HK-2 (cell line): ENCODE measurements around the gene MARCHF10.
A peak's percentile ranks its signal among the peaks of the same experiment; 100 is the strongest.

Experiments
- DNase-seq: peaks from one replicate; pipeline ENCODE4 v3.0.0-alpha.2; 2018; ENCODE audit not compliant: unreplicated experiment

MARCHF10 gene

DNA sequence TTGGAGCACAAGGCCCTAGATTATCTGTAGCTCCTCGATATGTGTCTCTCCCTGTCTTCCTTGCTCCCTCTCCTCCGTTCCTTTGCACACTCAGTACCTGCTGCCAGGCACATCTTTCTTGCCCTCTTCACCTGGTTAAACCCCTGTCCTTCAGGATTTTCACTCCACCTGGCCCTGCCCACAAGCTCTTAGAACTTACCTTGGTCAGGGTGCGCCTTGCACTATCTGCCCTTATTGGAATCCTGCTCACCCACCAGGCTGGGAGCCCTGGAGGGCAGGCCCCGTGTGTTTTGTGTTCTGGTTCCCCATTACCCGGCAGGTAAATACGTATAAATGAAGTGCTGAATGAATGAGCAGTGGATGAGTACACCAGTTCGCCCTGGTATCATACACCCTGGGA, 54.6 kb downstream of the MARCHF10 start:
- DNase-seq, result no peak

DNA sequence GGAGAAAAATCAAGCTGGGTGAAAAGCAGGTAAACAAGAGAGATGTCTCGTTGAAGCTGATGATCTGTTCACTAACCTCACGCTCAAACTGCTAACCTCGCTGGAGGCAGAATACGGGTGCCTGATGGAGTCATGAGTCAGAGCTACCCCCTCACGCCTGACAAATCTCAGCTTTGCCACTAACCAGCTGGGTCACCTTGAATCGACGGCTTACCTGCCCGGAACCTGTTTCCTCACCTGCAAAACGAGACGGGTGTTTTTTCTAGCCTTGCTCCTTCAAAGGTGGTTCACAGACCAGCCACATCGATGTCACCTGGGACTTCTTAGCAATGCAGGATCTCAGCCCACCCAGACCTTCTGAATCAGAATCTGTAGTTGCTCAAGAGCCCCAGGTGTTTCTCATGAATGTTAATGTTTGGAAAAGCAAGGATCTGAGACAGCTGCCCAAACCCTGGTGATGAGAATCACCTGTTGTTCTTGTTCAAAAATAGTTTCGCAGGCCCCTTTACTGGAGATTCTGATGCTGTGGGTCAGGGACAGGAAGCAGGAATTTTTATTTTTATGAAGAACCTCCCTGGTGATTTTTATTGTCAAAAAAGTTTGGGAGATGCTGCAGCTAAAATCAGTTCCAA, 56.9 kb downstream of the MARCHF10 start:
- no peak for DNase-seq

- no peak for DNase-seq
Observed at GRCh38 chr17:62750631-62751051, 57.5 kb downstream of the MARCHF10 start.

DNA sequence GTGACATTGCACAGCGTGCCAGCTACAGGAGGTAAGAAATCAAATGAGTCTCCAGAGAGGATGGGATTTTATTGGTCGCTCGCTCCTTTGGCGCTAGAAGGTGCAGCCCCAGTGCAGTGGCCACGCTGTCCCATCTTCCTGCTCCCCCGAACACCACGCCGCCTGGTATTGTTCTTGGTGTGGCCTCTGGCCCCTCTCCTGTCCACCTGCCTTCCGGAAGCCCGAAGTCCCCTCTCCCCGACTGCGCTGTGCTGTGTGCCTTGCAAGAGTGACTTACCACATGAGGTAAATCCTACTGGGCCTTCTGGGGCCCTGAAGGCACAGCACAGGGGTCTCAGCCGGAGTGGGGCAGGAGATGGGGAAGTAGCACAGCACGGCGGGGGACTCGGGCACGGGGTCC, 58.2 kb downstream of the MARCHF10 start:
- no peak for DNase-seq

GRCh38 chr17:62746941-62747340, 61.2 kb downstream of the MARCHF10 start:
- no peak for DNase-seq

GRCh38 chr17:62745806-62746205, 62.3 kb downstream of the MARCHF10 start:
- DNase-seq, result no peak

GRCh38 chr17:62744259-62744658, 63.9 kb downstream of the MARCHF10 start:
- no peak for DNase-seq

- no peak for DNase-seq
Observed at GRCh38 chr17:62741290-62741689, 66.8 kb downstream of the MARCHF10 start.

GRCh38 chr17:62739645-62740388, 68.3 kb downstream of the MARCHF10 start:
- DNase-seq, result no peak

DNA sequence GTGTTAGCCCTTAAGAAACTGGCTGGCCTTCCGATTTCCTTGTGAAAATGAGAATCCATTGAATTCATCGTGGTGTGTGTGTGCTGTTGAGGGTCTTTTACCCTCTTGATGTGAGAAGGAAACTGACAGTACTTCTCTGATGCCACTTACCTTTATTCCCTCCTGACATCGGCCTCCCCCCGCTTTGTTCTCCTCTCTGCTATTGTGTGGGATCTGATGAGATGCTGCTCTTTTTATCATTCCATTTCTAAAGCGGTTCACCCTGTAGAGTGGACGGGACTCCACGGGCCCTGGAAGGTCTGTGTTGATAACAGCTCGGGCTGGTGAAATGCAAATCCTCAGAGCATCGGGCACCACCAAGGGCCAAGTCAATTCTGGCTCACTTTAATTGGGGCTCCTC, 69.8 kb downstream of the MARCHF10 start:
- DNase-seq, result no peak

DNA sequence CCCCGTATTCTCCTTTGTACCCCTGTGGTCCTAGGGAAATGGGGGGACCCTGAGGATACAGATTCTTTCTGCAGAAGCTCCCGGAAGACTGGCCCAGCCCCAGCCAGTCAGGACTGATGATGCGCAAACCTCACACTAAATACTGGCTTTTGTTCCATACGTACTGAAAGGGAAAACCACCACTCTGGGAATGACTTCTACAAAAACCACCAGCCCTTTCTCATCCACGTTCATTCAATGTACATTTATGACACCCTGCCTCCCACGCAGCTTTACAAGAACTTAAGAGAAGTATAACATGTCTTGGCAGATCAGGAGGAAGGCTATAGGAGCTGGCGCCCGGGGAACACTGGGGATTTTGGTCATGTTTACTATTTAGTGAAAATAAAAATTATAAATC, 70.6 kb downstream of the MARCHF10 start:
- no peak for DNase-seq

DNA sequence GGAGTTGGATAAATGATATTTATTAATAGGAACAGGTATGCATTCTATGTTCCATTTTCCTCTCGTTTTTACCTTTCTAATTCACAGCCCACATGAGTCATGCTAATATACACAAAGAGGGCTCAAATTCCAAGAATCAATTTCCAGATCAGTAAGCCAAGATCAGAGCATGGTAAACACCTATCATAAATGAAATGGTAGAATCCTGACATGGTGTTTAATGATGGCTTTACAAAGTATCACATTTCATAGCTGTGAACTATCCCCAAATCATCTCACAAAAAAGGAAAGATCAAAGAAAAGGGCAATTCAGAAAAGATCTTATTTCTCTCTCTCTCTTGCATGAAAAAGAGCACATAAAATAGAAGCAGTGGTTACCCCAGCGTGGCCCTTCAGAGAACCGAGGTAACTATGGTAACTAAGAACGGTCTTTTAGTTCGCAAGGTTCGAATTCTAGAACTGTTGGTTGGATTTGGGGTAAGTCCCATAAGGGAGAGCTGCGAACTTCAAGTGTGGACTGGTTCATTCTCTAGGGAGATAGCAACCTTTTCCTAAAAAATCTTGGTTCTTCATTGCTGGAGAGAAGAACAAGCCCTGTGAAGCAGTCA, 73.0 kb downstream of the MARCHF10 start:
- no peak for DNase-seq

DNA sequence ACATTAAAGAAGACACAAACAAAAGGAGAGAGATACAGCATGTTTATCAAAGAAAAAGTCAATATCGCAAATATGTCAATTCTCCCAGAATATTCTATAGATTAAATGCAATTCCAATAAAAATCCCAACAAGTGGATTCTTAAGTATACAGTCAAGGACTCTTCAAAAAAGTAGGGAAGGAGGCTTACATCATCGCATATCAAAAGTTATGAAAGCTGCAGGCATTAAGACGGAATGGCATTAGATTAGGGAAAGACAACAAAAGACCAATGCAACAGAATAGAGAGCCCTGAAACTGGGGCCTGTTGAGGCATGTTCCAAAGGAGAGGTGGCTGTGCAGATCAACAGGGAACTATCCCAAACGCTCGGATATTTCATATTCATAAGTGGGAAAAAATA, 76.0 kb downstream of the MARCHF10 start:
- no peak for DNase-seq

DNA sequence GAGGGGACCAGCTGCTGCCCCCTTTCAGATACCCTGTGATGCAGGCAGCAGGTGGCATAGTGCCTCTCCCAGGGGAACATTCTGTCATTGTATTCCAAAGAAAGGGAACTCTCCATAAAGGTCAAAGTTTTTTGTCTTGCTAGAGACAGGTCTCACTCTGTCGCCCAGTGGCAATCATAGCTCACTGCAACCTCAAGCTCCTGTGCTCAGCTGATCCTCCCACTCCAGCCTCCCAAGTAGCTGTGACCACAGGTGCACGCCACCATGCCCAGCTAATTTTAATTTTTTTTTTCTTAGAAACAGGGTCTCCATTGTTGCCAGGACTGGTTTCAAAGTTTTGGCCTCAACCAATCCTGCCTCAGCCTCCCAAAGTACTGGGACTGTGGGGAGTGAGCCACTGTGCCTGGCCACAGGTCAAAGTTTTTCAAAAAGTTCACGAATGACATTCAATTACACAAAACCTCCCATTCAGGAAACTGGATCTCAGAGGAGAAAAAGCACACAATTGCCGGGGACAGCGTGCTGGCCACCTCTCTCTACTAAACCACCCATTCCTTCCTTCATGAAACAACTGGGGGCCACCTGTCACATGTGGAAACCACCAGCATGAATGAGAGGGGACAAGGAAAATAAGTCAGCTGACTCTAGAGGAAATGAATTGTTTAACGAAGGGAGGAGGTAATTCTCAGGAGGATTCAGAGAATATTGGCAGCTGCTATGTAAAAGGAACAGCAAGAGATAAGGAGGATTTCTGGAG, 80.0 kb downstream of the MARCHF10 start:
- no peak for DNase-seq

DNA sequence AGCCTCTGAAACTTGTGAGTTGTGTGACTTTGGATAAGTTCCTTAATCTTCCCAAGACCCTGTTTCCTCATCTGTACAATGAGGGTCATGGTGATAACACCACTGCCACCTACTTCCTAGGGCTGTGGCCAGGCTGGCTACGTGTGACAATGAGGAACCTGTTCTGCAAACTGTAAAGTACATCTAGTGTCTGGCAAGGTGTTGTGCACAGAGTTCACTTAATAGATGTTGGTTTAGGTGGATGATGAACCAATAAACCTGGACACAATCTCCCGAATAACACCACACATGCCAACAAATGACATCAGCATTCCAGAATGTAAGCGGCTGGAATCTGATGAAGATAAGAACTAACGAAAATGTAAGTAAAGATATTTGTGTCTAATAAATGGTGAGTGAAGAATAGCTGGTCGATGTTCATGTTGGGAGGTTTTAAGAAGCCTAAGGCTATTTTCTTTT, 82.3 kb downstream of the MARCHF10 start:
- no peak for DNase-seq

- no peak for DNase-seq
Observed at GRCh38 chr17:62724398-62725146, 83.5 kb downstream of the MARCHF10 start.

- DNase-seq, result no peak
Observed at GRCh38 chr17:62723842-62724241, 84.3 kb downstream of the MARCHF10 start.

DNA sequence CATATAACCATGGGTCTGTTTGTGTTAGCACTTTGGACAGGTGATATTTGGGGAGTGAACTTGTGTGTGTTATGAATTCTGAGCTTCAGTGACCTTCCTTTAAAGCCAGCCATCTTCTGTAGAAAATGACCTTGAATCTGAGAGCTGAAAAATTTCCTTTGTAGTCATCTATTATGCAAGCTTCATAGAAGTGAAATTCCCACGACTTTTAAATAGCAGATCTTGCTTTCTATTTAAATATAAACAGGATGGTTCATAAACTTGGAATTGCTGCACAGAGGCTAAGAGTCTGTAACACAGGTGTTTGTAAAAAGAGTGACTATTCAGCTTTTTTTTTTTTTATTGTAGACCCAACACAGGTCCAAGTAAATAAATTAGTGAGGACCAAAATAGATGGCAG, 85.5 kb downstream of the MARCHF10 start:
- DNase-seq, result no peak

GRCh38 chr17:62720126-62720850, 87.8 kb downstream of the MARCHF10 start:
- no peak for DNase-seq

DNA sequence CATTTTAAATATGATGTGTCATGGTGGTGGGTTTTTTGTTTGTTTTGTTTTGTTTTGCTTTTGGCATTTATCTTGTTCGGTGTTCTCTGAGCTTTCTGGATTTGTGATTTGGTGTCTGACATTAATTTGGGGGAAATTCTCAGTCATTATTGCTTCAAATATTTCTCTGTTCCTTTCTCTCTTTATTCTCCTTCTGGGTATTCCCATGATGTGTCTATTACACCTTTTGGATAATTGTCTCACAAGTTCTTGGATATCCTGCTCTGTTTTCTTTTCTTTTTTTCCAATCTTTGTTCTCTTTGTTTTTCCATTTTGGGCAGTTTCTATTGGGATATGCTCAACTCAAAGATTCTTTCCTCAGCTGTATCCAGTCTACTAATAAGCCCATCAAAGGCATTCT, 88.5 kb downstream of the MARCHF10 start:
- no peak for DNase-seq

- peak; percentile 54 for DNase-seq
Observed at GRCh38 chr17:62718429-62718828, 89.7 kb downstream of the MARCHF10 start.
